ENCODE data around the gene PHAF1.

- no peak for TF ChIP-seq USF2 (IDR thresholded peaks at IDR 0.05; ENCODE audit: low read length)
- no peak for TF ChIP-seq CTCF (IDR thresholded peaks at IDR 0.05; ENCODE audit: control extremely low read depth in 1 of 3, insufficient read depth in 1 of 3, low read depth in 1 of 3, low read length in 3 of 3)
- TF ChIP-seq KDM1A (IDR thresholded peaks at IDR 0.05; ENCODE audit: borderline replicate concordance, low read length) = no peak
Measured at GRCh38 chr16:67162506-67163163, 52.9 kb downstream of the PHAF1 start.

All from H1 (cell line).